ENCODE results near the gene PMEL. TPM values are rescaled to one million over a fixed set of nuclear protein-coding genes. Genes with fewer than 3 reads are reported as not detected.
"Not testable (repeated sequence)": the region's sequence is repeated elsewhere in the genome, so short reads cannot be mapped to it uniquely, and the experiment has no call there.

The PMEL gene
- total and polyA plus RNA-seq, 9 of the 15 experiments (the other 6 are each of a cell fraction or from before 2014, with no cell fraction given) = 0.36 to 2.0 (median 0.98) TPM

DNA sequence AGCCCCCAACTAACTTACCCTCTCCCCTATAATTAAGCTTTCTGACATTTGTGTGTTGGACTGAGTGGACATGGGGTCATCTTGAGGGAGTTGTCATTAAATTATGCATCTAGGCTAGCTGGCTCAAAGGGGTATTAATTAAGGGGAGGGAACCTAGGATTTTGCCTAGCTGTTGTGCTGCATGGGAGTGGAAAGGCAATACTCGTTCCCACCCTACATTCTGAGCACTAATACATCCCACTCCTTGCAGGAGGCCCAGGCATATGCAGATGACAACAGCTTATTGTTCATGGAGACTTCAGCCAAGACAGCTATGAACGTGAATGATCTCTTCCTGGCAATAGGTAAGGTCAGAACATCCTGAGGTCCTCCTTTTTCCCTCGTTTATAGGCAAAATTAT, 25.3 kb upstream of the PMEL start:
- Histone ChIP-seq H3K4me3 (no peak overlapping the region), H3K4me1 (replicated peaks in 1 of 2; ENCODE audit: control insufficient read depth in 2 of 2, insufficient read depth in 2 of 2, low read length in 2 of 2) (no peaks in the 10 kb centered on the region; a peak in 1 of 5 replicates), H3K79me2 (ENCODE audit: control insufficient read depth, insufficient read depth, low read length) (no peaks in the 10 kb centered on the region), H3K9ac (ENCODE audit: insufficient read depth in 1 of 2, low read depth in 2 of 2, low read length in 2 of 2) (no peak overlapping the region), H3K27ac (ENCODE audit: extremely low read depth, low read depth, low read length) (no peak overlapping the region), H3K9me3 (replicated peaks; ENCODE audit: control insufficient read depth, insufficient read depth, low read depth, low read length) (no peaks in the 10 kb centered on the region), H3K4me2 (ENCODE audit: insufficient read depth, low read length) (no peak overlapping the region), H3K9me1 (ENCODE audit: control insufficient read depth, insufficient read depth, low read length) (no peaks in the 10 kb centered on the region), H3K36me3 (ENCODE audit: control insufficient read depth, insufficient read depth, low read length) (peaks cover 67% of the 10 kb centered on the region), H2AFZ (ENCODE audit: low read depth, low read length) (no peak overlapping the region), H3K27me3 (ENCODE audit: control insufficient read depth in 2 of 2, insufficient read depth in 2 of 2, low read length in 2 of 2) (no peaks in the 10 kb centered on the region), H4K20me1 (replicated peaks; ENCODE audit: control insufficient read depth, insufficient read depth, low read length) (no peaks in the 10 kb centered on the region)
- TF ChIP-seq PHB (CRISPR knock-in tag; IDR thresholded peaks at IDR 0.05) = no peak
- no peak for DNase-seq (ENCODE audit: extremely low read depth in 1 of 4, low spot score in 3 of 4)
- WGBS (ENCODE audit: insufficient coverage, low coverage, missing lambda C conversion rate) = 75% methylated on average over 3 of the region's 3 CpGs
- intact Hi-C loops (cut with micrococcal nuclease) (no loop called here), in situ Hi-C loops (cut with MboI) (no loop called here)
- POLR2A ChIA-PET = interaction anchor here (0.6 to 1.6 kb wide), 4 partner anchors 14 to 161 kb away, joined by 3 to 16 read pairs (median 3); partner anchors contain the start of gene RAB5B
- CTCF ChIA-PET (ENCODE audit: low intra/inter-chr PET ratio) = no interaction called here
- no peak for ATAC-seq
- FAIRE-seq = no peak
- BruUV-seq (replicated peaks) = no TSS peak

DNA sequence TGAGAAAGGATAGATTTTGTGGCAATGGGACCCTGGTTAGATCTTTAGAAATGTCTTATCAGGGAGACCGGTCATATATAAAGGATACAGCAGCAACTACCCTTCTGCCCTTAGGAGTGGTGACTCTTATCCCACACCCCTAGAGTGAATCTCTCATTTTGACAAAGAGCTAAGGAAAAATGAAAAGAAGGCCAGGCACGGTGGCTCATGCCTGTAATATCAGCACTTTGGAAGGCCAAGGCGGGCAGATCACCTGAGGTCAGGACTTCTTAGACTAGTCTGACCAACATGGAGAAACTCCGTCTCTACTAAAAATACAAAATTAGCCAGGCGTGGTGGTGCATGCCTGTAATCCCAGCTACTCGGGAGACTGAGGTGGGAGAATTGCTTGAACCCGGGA, 20.1 kb upstream of the PMEL start:
- H4K20me1 ChIP-seq (replicated peaks; ENCODE audit: control insufficient read depth, insufficient read depth, low read length); H3K79me2 ChIP-seq (ENCODE audit: control insufficient read depth, insufficient read depth, low read length); in situ Hi-C loops (cut with MboI); intact Hi-C loops (cut with micrococcal nuclease); DNase-seq (ENCODE audit: extremely low read depth in 1 of 4, low spot score in 3 of 4); H3K4me3 ChIP-seq; CTCF ChIA-PET (ENCODE audit: low intra/inter-chr PET ratio); H3K9ac ChIP-seq (ENCODE audit: insufficient read depth in 1 of 2, low read depth in 2 of 2, low read length in 2 of 2); H3K4me1 ChIP-seq (replicated peaks in 1 of 2; ENCODE audit: control insufficient read depth in 2 of 2, insufficient read depth in 2 of 2, low read length in 2 of 2); FAIRE-seq; H3K4me2 ChIP-seq (ENCODE audit: insufficient read depth, low read length); H3K9me3 ChIP-seq (replicated peaks; ENCODE audit: control insufficient read depth, insufficient read depth, low read depth, low read length); H3K27me3 ChIP-seq (ENCODE audit: control insufficient read depth in 2 of 2, insufficient read depth in 2 of 2, low read length in 2 of 2); H2AFZ ChIP-seq (ENCODE audit: low read depth, low read length); ATAC-seq; H3K27ac ChIP-seq (ENCODE audit: extremely low read depth, low read depth, low read length); H3K9me1 ChIP-seq (ENCODE audit: control insufficient read depth, insufficient read depth, low read length): not testable (repeated sequence)
- TSS peak; percentile 11 for BruUV-seq (replicated peaks)
- peaks cover 50% of the 10 kb centered on the region for H3K36me3 ChIP-seq (ENCODE audit: control insufficient read depth, insufficient read depth, low read length)
- POLR2A ChIA-PET = interaction anchor here (1.0 to 5.9 kb wide), 3 partner anchors 10 to 20 kb away, joined by 6 to 49 read pairs (median 15); partner anchors contain the start of genes RAB5B and SUOX
- 91% methylated on average over 7 of the region's 7 CpGs for WGBS (ENCODE audit: insufficient coverage, low coverage, missing lambda C conversion rate)
